ENCODE data around the gene TDRD7.

GRCh38 chr9:97528529-97529230, 116.8 kb downstream of the TDRD7 start:
- no peak for TF ChIP-seq EZH2 (IDR thresholded peaks at IDR 0.05; ENCODE audit: borderline replicate concordance, insufficient read depth, low read depth, low read length, poor library complexity, severe bottlenecking)
- TF ChIP-seq CTCF (IDR thresholded peaks at IDR 0.05), result no peak

Measured in B cell (primary cell).